OCI-LY7 (cell line): ENCODE data around the gene COL1A2. TPM values are rescaled to one million over a fixed set of nuclear protein-coding genes. Genes with fewer than 3 reads are reported as not detected.

Experiments used
- BruUV-seq: library from RNA; stranded (reverse); fragments of 400-500 nt; replicated peaks from 2 replicates; lab custom pipeline; 2021; lab: Mats Ljungman, UMichigan
- CTCF ChIA-PET: fragments of 300-600 bp; sonication (Branson Sonifier 250); formaldehyde crosslinking; loops from one replicate; lab custom pipeline; 2022; ENCODE audit warnings: antibody characterized with exemption; ENCODE audit not compliant: unreplicated experiment; lab: Charles Lee
- POLR2A ChIA-PET: fragments of 300-600 bp; sonication (Branson Sonifier 250); formaldehyde crosslinking; loops from one replicate; lab custom pipeline; 2022; ENCODE audit warnings: antibody characterized with exemption; lab: Charles Lee
- DNase-seq: peaks from one replicate; pipeline ENCODE4 v3.0.0-alpha.2; 2015; ENCODE audit warnings: low spot score
- H2AFZ ChIP-seq: fragments of 200-600 bp; sonication (generic), shearing (Covaris generic); 2 replicates; pipeline ENCODE4 v1.6.1; 2014; ENCODE audit warnings: mild to moderate bottlenecking, antibody characterized with exemption, low read length, moderate library complexity
- H3K27ac ChIP-seq: fragments of 200-600 bp; sonication (generic); 2 replicates; pipeline ENCODE4 v1.5.1; 2014; ENCODE audit warnings: mixed run types, low read depth, mild to moderate bottlenecking, moderate library complexity, low read length, inconsistent platforms; ENCODE audit not compliant: poor library complexity, severe bottlenecking
- H3K36me3 ChIP-seq: fragments of 200-600 bp; sonication (generic); 2 replicates; pipeline ENCODE4 v1.6.1; 2014; ENCODE audit warnings: mild to moderate bottlenecking, antibody characterized with exemption, low read length, moderate library complexity, mixed read lengths; ENCODE audit not compliant: insufficient read depth
- H3K4me1 ChIP-seq: fragments of 200-600 bp; sonication (generic); 2 replicates; pipeline ENCODE4 v1.5.1; 2014; ENCODE audit warnings: mild to moderate bottlenecking, low read length; ENCODE audit not compliant: insufficient read depth, poor library complexity, severe bottlenecking
- H3K4me2 ChIP-seq: fragments of 200-600 bp; sonication (generic); 2 replicates; pipeline ENCODE4 v1.6.1; 2014; ENCODE audit warnings: mild to moderate bottlenecking, low read length
- H3K4me3 ChIP-seq: fragments of 200-600 bp; sonication (generic); 2 replicates; pipeline ENCODE4 v1.5.1; 2014; ENCODE audit warnings: mild to moderate bottlenecking, low read depth, low read length; ENCODE audit not compliant: poor library complexity, severe bottlenecking
- H3K79me2 ChIP-seq: fragments of 200-600 bp; sonication (generic); 2 replicates; pipeline ENCODE4 v1.6.1; 2016; ENCODE audit warnings: low read depth, mild to moderate bottlenecking, low read length, moderate library complexity, mixed read lengths; ENCODE audit not compliant: insufficient read depth
- H3K9me2 ChIP-seq: fragments of 200-600 bp; sonication (generic); 2 replicates; pipeline ENCODE4 v1.6.1; 2016; ENCODE audit warnings: mild to moderate bottlenecking, low read length, mixed read lengths; ENCODE audit not compliant: insufficient read depth
- H3K9me3 ChIP-seq: fragments of 200-600 bp; sonication (generic); 2 replicates; pipeline ENCODE4 v1.6.1; 2014; ENCODE audit warnings: mild to moderate bottlenecking, mixed run types, low read length, mixed read lengths
- H4K20me1 ChIP-seq: fragments of 200-600 bp; sonication (generic); 2 replicates; pipeline ENCODE4 v1.6.1; 2014; ENCODE audit warnings: mild to moderate bottlenecking, antibody characterized with exemption, low read length, moderate library complexity, mixed read lengths; ENCODE audit not compliant: insufficient read depth
- EZH2phosphoT487 ChIP-seq: fragments of 200-600 bp; sonication (generic); IDR thresholded peaks from 2 replicates; pipeline ENCODE4 v1.6.1; 2018; ENCODE audit warnings: low read depth, borderline replicate concordance, mild to moderate bottlenecking, mixed run types, antibody characterized with exemption, low read length, moderate library complexity, mixed read lengths
- intact Hi-C: fragments of 100-400 bp; cut with micrococcal nuclease; formaldehyde crosslinking; loops from one replicate; pipeline ENCODE4 v1.10.0; 2022; ENCODE audit not compliant: unreplicated experiment
- total RNA-seq, 2 experiments: library from RNA; depleted of rRNA in 1 of 2; stranded (reverse); fragments of >200 nt in 1 of 2; shearing (Covaris generic) in 1 of 2; gene quantifications; 2 replicates each; pipeline ENCODE4 v1.2.3, GENCODE V29; 2014 to 2022
- TF ChIP-seq, protein P1 (sequence below): fragments of 200-600 bp; sonication (generic); conservative IDR thresholded peaks from 2 replicates; pipeline ENCODE4 v1.5.1; 2014; ENCODE audit warnings: mild to moderate bottlenecking, antibody characterized with exemption, low read length, moderate library complexity, mixed read lengths

The COL1A2 gene
- total RNA-seq, 2 experiments from 2014 or later: not detected

DNA sequence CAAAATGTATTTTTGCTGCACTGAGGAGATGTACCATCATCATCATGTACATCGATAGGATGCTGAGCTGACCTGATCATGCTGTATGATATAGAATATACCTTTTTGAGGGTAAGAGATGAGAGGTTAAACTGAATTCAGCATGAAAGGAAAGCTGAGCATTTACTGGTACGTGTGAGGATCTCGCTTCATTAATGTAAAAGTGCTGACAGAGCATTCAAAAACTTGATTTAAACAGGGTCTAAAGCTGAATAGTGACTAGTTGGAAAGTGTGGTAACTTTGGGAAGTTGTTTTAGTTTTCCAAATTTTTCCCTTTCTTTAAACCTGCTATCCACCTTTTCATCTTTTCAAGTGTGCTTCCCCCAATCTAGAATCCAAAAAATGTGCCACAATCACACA is 28.5 kb upstream of the COL1A2 start:
- H3K4me3 ChIP-seq: no peak overlapping the region
- no peaks in the 10 kb centered on the region for H3K9me2 ChIP-seq
- no peak for DNase-seq
- TF ChIP-seq, protein P1, sequence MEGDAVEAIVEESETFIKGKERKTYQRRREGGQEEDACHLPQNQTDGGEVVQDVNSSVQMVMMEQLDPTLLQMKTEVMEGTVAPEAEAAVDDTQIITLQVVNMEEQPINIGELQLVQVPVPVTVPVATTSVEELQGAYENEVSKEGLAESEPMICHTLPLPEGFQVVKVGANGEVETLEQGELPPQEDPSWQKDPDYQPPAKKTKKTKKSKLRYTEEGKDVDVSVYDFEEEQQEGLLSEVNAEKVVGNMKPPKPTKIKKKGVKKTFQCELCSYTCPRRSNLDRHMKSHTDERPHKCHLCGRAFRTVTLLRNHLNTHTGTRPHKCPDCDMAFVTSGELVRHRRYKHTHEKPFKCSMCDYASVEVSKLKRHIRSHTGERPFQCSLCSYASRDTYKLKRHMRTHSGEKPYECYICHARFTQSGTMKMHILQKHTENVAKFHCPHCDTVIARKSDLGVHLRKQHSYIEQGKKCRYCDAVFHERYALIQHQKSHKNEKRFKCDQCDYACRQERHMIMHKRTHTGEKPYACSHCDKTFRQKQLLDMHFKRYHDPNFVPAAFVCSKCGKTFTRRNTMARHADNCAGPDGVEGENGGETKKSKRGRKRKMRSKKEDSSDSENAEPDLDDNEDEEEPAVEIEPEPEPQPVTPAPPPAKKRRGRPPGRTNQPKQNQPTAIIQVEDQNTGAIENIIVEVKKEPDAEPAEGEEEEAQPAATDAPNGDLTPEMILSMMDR: no peak
- TF ChIP-seq EZH2phosphoT487: no peak
- H3K4me2 ChIP-seq: no peak overlapping the region
- CTCF ChIA-PET: no interaction called here
- H3K27ac ChIP-seq: no peak overlapping the region
- no peaks in the 10 kb centered on the region for H4K20me1 ChIP-seq
- POLR2A ChIA-PET: interaction anchor here (0.9 kb wide), 1 partner anchor 16 kb away, joined by 3 read pairs; no protein-coding TSS in a partner anchor
- no peaks in the 10 kb centered on the region for H3K36me3 ChIP-seq
- no TSS peak for BruUV-seq
- intact Hi-C loops: no loop called here
- no peaks in the 10 kb centered on the region for H3K4me1 ChIP-seq
- H3K9me3 ChIP-seq: no peaks in the 10 kb centered on the region
- H2AFZ ChIP-seq: no peak overlapping the region
- H3K79me2 ChIP-seq: no peaks in the 10 kb centered on the region

DNA sequence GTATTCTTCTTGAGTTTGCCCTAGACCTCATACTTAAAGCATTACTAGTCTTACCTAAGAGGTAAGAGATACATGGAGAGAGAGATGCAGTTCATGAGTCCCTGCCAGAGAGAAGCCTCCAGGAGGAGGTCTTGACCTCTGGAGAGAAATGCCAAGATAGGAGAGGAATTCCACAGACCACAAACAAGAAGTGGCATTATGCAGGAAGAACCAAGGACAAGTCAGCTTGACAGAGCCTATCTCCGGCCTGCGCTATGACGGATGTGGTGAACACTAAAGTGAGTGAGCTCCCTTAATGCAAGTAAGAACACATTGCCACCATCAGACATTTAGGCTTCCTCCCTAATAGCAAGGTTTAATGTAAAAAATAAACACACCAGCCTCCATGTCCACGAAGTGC is 27.9 kb upstream of the COL1A2 start:
- no peak for DNase-seq
- Histone ChIP-seq H3K79me2 (no peaks in the 10 kb centered on the region), H4K20me1 (no peaks in the 10 kb centered on the region), H3K9me3 (no peaks in the 10 kb centered on the region), H3K9me2 (no peaks in the 10 kb centered on the region), H3K27ac (no peak overlapping the region), H3K36me3 (no peaks in the 10 kb centered on the region), H3K4me2 (no peak overlapping the region), H3K4me3 (no peak overlapping the region), H2AFZ (no peak overlapping the region), H3K4me1 (no peaks in the 10 kb centered on the region)
- ChIA-PET POLR2A (interaction anchor here (0.6 to 0.7 kb wide), 2 partner anchors 253 to 537 kb away, joined by 3 to 4 read pairs; no protein-coding TSS in a partner anchor), CTCF (no interaction called here)
- TF ChIP-seq EZH2phosphoT487: no peak
- TF ChIP-seq, protein P1: no peak
- intact Hi-C loops: no loop called here
- no TSS peak for BruUV-seq

DNA sequence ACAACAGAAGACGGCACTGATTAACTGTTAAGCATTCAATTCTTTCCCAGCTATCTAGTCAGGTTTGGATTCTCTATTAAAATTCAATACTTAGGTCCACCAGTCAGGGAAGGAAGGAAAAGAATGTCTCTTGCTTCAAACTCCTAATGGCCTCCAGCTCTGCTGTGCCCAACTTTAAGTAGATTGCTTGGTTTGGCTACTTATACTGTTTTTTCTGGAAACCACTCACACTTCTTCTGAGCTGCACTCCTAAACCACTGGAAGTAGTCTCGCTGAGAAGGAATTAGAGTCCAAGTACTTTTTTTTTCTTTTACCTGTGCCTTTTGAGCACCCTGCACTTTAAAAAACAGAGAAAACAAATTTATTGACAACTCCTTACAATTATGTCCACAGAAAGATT is 26.7 kb upstream of the COL1A2 start:
- Histone ChIP-seq H2AFZ (no peak overlapping the region), H3K4me2 (no peak overlapping the region), H3K4me1 (no peaks in the 10 kb centered on the region), H3K27ac (no peak overlapping the region), H3K79me2 (no peaks in the 10 kb centered on the region), H4K20me1 (no peaks in the 10 kb centered on the region), H3K9me2 (no peaks in the 10 kb centered on the region), H3K9me3 (no peaks in the 10 kb centered on the region), H3K4me3 (no peak overlapping the region), H3K36me3 (no peaks in the 10 kb centered on the region)
- POLR2A ChIA-PET: interaction anchor here (0.7 to 0.9 kb wide), 2 partner anchors 155 to 435 kb away, joined by 3 to 4 read pairs; no protein-coding TSS in a partner anchor
- CTCF ChIA-PET: no interaction called here
- no peak for DNase-seq
- TF ChIP-seq, protein P1: no peak
- TF ChIP-seq EZH2phosphoT487: no peak
- intact Hi-C loops: no loop called here
- BruUV-seq: no TSS peak
